A549 treated with CpdA at 1 μM for 4 hours (cell line): ENCODE data around the gene TRIM28. TPM values are rescaled to one million over a fixed set of nuclear protein-coding genes. Genes with fewer than 3 reads are reported as not detected.

Experiments used
- total RNA-seq: library from RNA; stranded (reverse); fragments of 200-300 nt; extraction: Qiagen RNA extraction; gene quantifications from 5 replicates; pipeline ENCODE4 v1.2.3, GENCODE V29; 2022; ENCODE audit warnings: low read depth

TRIM28 gene
- total RNA-seq, result 647 to 874 TPM (median 726 TPM) in 5 replicates

GRCh38 chr19:58543826-58544590, at the start of gene TRIM28:
TRIM28 (plus strand) TSS chr19:58544064; CDS start chr19:58544758, 694 bp downstream.

DNA sequence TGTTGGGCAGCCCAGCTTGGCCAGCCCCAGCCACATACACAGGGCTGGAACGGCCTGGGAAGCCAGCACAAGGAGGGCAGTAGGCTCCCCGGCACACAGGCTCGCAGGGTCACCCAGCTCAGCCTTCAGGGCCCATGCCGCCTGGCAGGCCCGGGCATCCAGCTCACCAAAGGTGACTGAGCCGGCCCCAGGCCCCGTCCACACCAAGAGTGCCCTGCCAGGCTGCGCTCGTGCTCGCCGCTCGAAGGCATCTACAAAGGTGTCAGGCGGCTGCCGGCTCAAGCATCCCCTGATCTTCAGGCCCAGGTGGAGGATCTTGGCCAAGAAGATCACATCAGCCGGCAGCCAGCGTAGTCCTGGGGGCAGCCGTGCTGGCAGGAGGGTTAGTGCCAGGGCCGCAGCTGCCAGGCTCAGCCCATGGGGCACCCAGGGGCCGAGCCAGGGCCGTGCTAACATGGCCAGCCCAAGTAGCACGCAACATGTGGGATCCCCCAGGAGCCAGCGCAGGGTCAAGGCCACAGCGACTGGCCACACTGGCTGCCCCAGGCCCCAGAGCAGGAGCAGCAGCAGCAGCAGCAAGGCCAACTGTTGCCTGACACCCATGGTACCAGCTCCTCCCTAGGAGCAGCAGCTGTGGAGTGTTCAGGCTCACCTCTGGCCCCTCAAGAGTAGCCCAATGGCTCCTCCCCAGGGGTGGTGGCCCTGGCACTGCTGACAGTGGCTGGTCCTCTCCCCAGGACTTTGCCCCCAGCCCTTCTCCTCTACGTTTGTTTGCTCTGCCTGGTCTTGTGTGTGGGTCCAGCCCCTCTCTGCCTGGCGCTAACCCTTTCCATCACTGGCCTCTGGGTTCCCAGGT, 32.3 kb upstream of the TRIM28 start, which contains the start of gene SLC27A5:
Gene SLC27A5, minus strand, starts transcription at position 640 of the 856 bp plus-strand sequence. Its CDS starts 37 bp downstream, at position 603.

GRCh38 chr19:58519355-58520256, 24.3 kb upstream of the TRIM28 start, which contains the start of gene ZBTB45:
ZBTB45 (minus strand) TSS chr19:58519810; CDS start chr19:58517673, 2,137 bp downstream.

DNA sequence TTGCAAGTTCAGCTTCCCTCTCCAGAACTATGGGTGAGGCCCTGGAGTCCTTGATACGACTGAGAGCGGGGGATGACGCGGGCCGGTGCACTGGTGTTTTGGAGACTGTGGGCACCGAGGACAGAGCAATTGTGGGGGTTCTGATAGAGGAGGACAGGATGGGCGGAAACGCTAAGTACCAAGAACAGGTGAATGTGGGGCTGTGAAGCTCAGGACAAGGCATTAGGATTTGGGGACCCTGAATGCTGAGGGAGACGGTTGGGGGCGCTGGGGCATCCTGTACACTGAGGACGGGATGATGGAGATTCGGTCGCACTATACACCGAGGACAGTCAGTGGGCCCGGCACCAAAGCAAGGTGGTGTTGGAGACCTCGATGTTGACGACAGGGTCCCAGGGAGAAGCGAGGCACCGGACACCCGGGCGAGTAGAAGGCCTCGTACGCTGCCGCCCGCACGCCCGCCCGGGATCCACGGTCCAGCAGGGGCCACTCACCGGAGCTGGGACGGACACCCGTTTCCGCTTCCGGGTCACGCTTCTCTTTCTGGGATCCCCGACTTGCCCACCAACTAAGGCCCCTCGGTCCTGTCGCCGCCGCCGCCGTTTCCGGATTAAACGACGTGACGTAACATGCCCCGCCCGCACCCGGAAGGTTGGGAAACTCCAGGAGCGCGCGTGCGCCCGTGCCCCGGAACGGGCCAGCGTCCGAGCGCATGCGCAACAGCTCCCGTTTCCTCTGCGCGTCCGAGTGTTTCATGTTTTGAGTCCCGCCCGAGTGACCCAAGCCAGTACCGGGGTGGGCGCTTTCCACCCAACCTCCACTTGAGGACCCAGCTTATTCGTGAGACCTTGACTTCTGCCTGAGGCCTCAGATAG, 10.9 kb downstream of the TRIM28 start, which contains the start of gene CHMP2A:
Gene CHMP2A, minus strand, starts transcription at position 612 of the 875 bp plus-strand sequence. CDS start 893 bp downstream, outside the sequence.

DNA sequence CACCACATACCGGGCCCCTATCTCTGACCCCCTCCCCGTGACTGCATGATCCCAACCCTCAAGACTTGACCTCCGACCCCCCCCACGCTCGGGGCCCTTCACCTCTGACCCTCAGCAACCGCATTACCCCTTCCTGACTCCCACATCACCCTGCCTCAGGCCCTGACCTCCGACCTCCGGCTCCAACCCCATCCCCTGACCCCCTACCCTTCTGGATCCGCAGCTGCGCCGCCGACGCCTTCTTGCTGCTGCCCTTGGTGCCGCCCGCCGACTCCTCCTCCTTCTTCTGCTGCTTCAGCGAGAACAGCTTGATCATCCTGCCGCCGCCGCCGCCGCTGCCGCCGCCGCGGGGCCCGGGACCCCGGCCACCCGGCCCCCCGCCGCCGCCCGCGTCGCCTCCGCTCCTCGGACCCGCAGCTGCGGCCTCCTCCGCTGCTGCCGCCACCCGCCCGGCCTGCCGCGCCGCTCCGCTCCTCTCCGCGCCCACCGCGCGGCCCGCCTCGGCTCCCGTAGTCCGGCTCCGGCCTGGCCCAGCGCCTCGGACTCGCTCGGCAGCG, 14.3 kb downstream of the TRIM28 start, which contains the start of gene UBE2M:
Gene UBE2M, minus strand, starts transcription at position 546 of the 557 bp plus-strand sequence. Its CDS starts 230 bp downstream, at position 316.

DNA sequence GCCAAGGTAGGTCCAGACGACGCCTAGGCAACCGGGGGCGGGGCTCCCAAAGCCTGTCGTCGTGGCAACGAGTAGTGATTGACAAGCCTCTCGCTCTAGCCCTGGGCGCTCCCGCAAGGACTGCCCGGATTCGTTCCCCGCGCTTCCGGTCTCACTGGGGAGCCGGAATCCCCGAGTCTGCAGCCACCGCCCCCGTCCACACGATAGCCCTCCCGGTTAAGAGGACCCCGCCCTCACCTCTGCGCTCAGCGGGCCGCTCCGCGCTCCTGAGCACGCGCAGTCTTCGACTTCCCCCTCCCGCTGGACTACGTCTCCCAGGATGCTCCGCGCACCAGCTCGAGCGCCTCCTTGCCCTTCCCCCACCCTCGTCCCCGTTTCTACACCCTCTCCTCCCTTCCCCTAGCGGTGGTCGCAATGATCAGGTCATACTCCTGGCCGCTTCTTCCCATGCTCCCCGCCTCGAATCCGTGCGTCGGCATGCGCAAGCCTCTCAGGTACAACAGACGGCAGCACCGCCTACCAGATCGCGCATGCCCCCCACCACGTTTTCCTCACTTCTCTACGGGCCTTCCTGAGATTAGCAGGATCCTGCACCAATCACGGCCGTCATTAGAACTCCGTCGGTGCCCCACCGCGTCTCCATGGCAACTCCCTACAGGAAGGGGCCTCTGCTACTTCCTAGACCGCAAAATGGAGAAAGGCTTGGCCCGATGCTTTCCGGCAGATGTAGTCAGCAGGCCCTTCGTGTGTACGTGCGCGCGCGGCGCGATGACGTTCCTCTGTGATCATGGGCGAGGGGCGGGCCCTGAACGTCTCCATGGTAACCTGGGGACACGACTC, 29.2 kb downstream of the TRIM28 start, which contains the start of gene MZF1:
Gene MZF1, minus strand, starts transcription at position 518 of the 840 bp plus-strand sequence. CDS start 1,946 bp downstream, outside the sequence.

Other genes with a start within 250 kb of the TRIM28 start
- 94.6 to 118 TPM (median 98.3 TPM) in 5 replicates for gene ERVK3-1, start 238.7 kb upstream of the TRIM28 start, total RNA-seq
- 2.4 to 3.2 TPM (median 2.8 TPM) in 5 replicates for gene ZSCAN22, start 217.1 kb upstream of the TRIM28 start, total RNA-seq
- 8.0 to 14.5 TPM (median 12.0 TPM) in 5 replicates for gene A1BG, start 190.6 kb upstream of the TRIM28 start, total RNA-seq
- 0.85 to 1.9 TPM (median 1.6 TPM) in 5 replicates for gene ZNF497, start 181.3 kb upstream of the TRIM28 start, total RNA-seq
- 0.99 to 1.7 TPM (median 1.5 TPM) in 5 replicates for gene ZNF837, start 163.0 kb upstream of the TRIM28 start, total RNA-seq
- 2,117 to 2,734 TPM (median 2,532 TPM) in 5 replicates for gene RPS5, start 156.8 kb upstream of the TRIM28 start, total RNA-seq
- gene RNF225, start 148.4 kb upstream of the TRIM28 start, total RNA-seq, result 0.14 to 0.17 TPM (median 0.15 TPM) in 4 of 5 replicates, not detected in the other
- gene ZNF584, start 135.4 kb upstream of the TRIM28 start, total RNA-seq, result 16.6 to 19.0 TPM (median 18.6 TPM) in 5 replicates
- gene ZNF132, start 103.9 kb upstream of the TRIM28 start, total RNA-seq, result 0.08 to 0.10 TPM (median 0.09 TPM) in 3 of 5 replicates, not detected in the others
- gene ZNF324B, start 92.4 kb upstream of the TRIM28 start, total RNA-seq, result 6.9 to 7.8 TPM (median 7.1 TPM) in 5 replicates
- gene ZNF324, start 77.0 kb upstream of the TRIM28 start, total RNA-seq, result 7.7 to 10.2 TPM (median 9.6 TPM) in 5 replicates
- gene ZNF446, start 67.7 kb upstream of the TRIM28 start, total RNA-seq, result 12.2 to 14.5 TPM (median 13.4 TPM) in 5 replicates
- gene SLC27A5, start 32.1 kb upstream of the TRIM28 start, total RNA-seq, result 23.2 to 33.8 TPM (median 30.2 TPM) in 5 replicates
- 14.2 to 19.3 TPM (median 18.6 TPM) in 5 replicates for gene ZBTB45, start 24.3 kb upstream of the TRIM28 start, total RNA-seq
- 182 to 209 TPM (median 197 TPM) in 5 replicates for gene CHMP2A, start 11.0 kb downstream of the TRIM28 start, total RNA-seq
- gene UBE2M, start 14.5 kb downstream of the TRIM28 start, total RNA-seq, result 129 to 162 TPM (median 147 TPM) in 5 replicates
- gene MZF1, start 29.3 kb downstream of the TRIM28 start, total RNA-seq, result 11.7 to 19.5 TPM (median 15.9 TPM) in 5 replicates